Common myeloid progenitor, CD34-positive (primary cell): Measurements from ENCODE around the gene ATP6V1E1.

Experiments used
- CTCF ChIA-PET: fragments of 350-600 bp; sonication (Branson Sonifier 250); formaldehyde crosslinking; loops from one replicate; lab custom pipeline; 2021; ENCODE audit warnings: antibody characterized with exemption; lab: Charles Lee
- POLR2A ChIA-PET: fragments of 350-600 bp; sonication (Branson Sonifier 250); formaldehyde crosslinking; loops from one replicate; lab custom pipeline; 2021; ENCODE audit warnings: antibody characterized with exemption; lab: Charles Lee
- DNase-seq, 3 donors: peaks; one replicate each; pipeline versions ENCODE4 v3.0.0 to v3.0.0-alpha.2; 2013
- H3K27ac ChIP-seq, 2 experiments: 1 replicate in 1 of 2; 2 replicates in 1 of 2; pipeline ENCODE4 v1.7.0; 2013; ENCODE audit warnings: inconsistent platforms in 2 of 2, low read length in 2 of 2, mild to moderate bottlenecking in 2 of 2, low read depth in 1 of 2, moderate library complexity in 1 of 2; ENCODE audit not compliant: severe bottlenecking in 2 of 2, insufficient read depth in 1 of 2, poor library complexity in 1 of 2
- H3K27me3 ChIP-seq, 5 experiments: replicated peaks in 2 of 5; 1 replicate in 3 of 5; 2 replicates in 2 of 5; pipeline versions ENCODE4 v1.6.1 to v1.7.0; 2013; ENCODE audit warnings: low read length in 4 of 5, mild to moderate bottlenecking in 2 of 5, moderate library complexity in 2 of 5, inconsistent platforms in 1 of 5; ENCODE audit not compliant: insufficient read depth in 5 of 5, control insufficient read depth in 4 of 5
- H3K36me3 ChIP-seq, 4 experiments: 1 replicate in 2 of 4; 2 replicates in 2 of 4; pipeline versions ENCODE4 v1.6.1 to v1.7.0; 2013; ENCODE audit warnings: low read length in 3 of 4, control low read depth in 1 of 4, mild to moderate bottlenecking in 1 of 4; ENCODE audit not compliant: control insufficient read depth in 4 of 4, insufficient read depth in 4 of 4
- H3K4me1 ChIP-seq, 4 experiments: 1 replicate in 3 of 4; 2 replicates in 1 of 4; pipeline versions ENCODE4 v1.6.1 to v1.7.1; 2013; ENCODE audit warnings: low read length in 3 of 4, mild to moderate bottlenecking in 3 of 4, control low read depth in 1 of 4, inconsistent platforms in 1 of 4, moderate library complexity in 1 of 4; ENCODE audit not compliant: control insufficient read depth in 4 of 4, insufficient read depth in 4 of 4; ENCODE audit errors: control extremely low read depth in 1 of 4
- H3K4me3 ChIP-seq, 7 experiments: 1 replicate in 4 of 7; 2 replicates in 3 of 7; pipeline versions ENCODE4 v1.5.1 to v1.7.0; 2013; ENCODE audit warnings: mild to moderate bottlenecking in 7 of 7, low read length in 6 of 7, moderate library complexity in 6 of 7, inconsistent platforms in 2 of 7, low read depth in 2 of 7, control low read depth in 1 of 7; ENCODE audit not compliant: insufficient read depth in 4 of 7, control insufficient read depth in 1 of 7; ENCODE audit errors: extremely low read depth in 1 of 7
- H3K9me3 ChIP-seq, 5 experiments: 1 replicate in 4 of 5; 2 replicates in 1 of 5; pipeline versions ENCODE4 v1.6.1 to v1.7.1; 2013; ENCODE audit warnings: low read length in 4 of 5, mild to moderate bottlenecking in 2 of 5, inconsistent platforms in 1 of 5, low read depth in 1 of 5, moderate library complexity in 1 of 5; ENCODE audit not compliant: control insufficient read depth in 4 of 5, insufficient read depth in 2 of 5; ENCODE audit errors: control extremely low read depth in 1 of 5
- WGBS: methylation state at CpG from one replicate; pipeline ENCODE4 v1.1.5; 2013; ENCODE audit not compliant: insufficient coverage; 5-methylcytosine and 5-hydroxymethylcytosine counted together

ATP6V1E1 gene

DNA sequence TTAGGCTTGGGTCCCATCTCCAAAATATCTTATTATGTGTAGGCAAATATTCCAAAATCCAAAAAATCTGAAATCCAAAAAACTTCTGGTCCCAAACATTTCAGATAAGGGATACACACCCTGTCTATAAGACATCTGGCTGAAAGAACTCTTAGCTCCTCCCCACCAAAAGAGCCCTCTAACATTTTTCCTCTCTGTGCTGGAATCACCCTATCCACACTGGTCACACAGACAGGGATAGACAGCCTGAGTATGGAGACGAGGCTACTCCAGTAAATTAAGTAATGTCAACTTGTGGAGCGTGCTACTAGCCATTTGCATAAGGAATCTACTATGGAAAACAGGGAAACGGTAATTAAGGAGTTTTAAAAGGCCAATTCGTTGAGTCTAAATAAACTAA lies 24.9 kb downstream of the ATP6V1E1 start:
- DNase-seq: no peak
- 97% methylated on average over 4 of the region's 4 CpGs for WGBS
- H3K4me3 ChIP-seq: no peak overlapping the region
- no peaks in the 10 kb centered on the region for H3K27me3 ChIP-seq
- no peaks in the 10 kb centered on the region for H3K9me3 ChIP-seq
- H3K4me1 ChIP-seq: peaks cover 0 to 15% (median 0%) of the 10 kb centered on the region in 4 experiments
- ChIA-PET CTCF (interaction anchor here (1.4 kb wide), 1 partner anchor 128 kb away, joined by 3 read pairs; no protein-coding TSS in a partner anchor), POLR2A (no interaction called here)
- H3K36me3 ChIP-seq: peaks cover 18 to 61% (median 31%) of the 10 kb centered on the region in 4 experiments
- H3K27ac ChIP-seq: no peak overlapping the region

DNA sequence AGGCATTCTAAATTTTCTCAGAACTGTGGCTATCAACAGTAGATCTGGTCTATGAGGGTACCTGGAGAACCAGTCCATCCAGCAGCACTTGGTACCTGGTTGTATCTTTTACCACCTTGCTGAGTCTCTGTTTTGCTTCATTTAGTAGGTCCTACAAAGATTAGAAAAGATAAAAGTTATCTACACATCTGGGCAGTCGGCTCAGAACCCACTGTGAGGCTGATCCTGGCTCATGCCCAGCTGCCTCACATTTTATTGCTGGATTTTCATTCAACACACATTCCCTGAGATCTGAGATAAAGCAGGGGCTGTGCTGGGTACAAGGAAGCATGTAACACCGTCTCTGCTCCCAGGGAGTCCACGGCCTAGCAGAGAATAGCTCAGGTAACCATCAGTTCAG lies 27.5 kb downstream of the ATP6V1E1 start:
- Histone ChIP-seq H3K9me3 (peaks cover 0 to 5% (median 2%) of the 10 kb centered on the region in 5 experiments), H3K27me3 (no peaks in the 10 kb centered on the region), H3K4me1 (peaks cover 0 to 6% (median 0%) of the 10 kb centered on the region in 4 experiments), H3K27ac (no peak overlapping the region), H3K36me3 (peaks cover 28 to 61% (median 45%) of the 10 kb centered on the region in 4 experiments), H3K4me3 (no peak overlapping the region)
- 90% methylated on average over 2 of the region's 3 CpGs for WGBS
- ChIA-PET CTCF (interaction anchor here (1.0 kb wide), 1 partner anchor 8 kb away, joined by 3 read pairs; no protein-coding TSS in a partner anchor), POLR2A (no interaction called here)
- DNase-seq: no peak

DNA sequence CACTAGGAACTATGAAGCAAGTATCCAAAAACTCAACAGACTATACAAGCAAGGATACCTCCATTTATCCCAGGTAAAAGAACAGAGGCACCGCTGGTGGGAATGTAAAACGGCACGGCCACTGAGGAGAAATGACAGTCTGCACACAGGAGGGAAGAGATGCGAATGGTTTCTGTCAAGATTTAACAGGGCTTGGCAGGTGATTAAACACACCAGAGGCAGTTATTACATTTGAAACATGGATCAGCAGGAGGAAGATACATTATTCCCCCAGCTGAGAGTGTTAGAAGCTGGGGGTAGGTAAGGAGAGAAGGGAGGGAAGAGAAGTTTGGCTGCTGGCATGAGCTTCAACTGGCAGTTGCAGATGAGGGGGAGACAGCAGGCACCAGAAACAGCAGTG lies 30.2 kb downstream of the ATP6V1E1 start:
- Histone ChIP-seq H3K9me3 (peaks cover 0 to 5% (median 2%) of the 10 kb centered on the region in 5 experiments), H3K4me3 (no peak overlapping the region), H3K27me3 (no peaks in the 10 kb centered on the region), H3K36me3 (peaks cover 27 to 72% (median 58%) of the 10 kb centered on the region in 4 experiments), H3K27ac (no peak overlapping the region), H3K4me1 (no peaks in the 10 kb centered on the region)
- ChIA-PET POLR2A (no interaction called here), CTCF (interaction anchor here (1.1 kb wide), 1 partner anchor 10 kb away, joined by 3 read pairs; no protein-coding TSS in a partner anchor)
- no peak for DNase-seq
- WGBS: 98% methylated on average over 4 of the region's 4 CpGs

DNA sequence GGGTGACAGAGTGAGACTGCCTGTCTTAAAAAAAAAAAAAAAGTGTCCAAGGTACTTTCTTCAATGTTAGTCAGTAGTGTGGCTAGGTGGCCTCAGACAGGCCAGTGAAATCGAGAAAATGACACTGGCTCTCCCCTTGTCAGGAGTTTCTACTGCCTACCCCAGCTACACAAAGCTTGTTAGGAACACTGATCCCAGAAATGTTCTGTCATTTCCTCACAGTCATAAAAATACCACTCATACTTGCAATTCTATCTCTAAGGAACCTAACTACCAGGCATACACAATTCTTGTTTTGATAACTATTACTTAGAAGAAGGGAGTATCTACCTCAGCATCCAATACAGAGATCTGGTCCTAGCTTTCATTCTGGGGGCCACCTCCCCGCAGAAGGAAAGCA lies 31.3 kb downstream of the ATP6V1E1 start:
- ChIA-PET CTCF (interaction anchor here (1.1 kb wide), 1 partner anchor 9 kb away, joined by 3 read pairs; no protein-coding TSS in a partner anchor), POLR2A (no interaction called here)
- Histone ChIP-seq H3K27ac (no peak overlapping the region), H3K4me1 (no peaks in the 10 kb centered on the region), H3K36me3 (peaks cover 29 to 80% (median 66%) of the 10 kb centered on the region in 4 experiments), H3K27me3 (no peaks in the 10 kb centered on the region), H3K4me3 (no peak overlapping the region), H3K9me3 (peaks cover 0 to 5% (median 2%) of the 10 kb centered on the region in 5 experiments)
- DNase-seq: no peak
- WGBS: 93% methylated on average over 2 of the region's 2 CpGs

DNA sequence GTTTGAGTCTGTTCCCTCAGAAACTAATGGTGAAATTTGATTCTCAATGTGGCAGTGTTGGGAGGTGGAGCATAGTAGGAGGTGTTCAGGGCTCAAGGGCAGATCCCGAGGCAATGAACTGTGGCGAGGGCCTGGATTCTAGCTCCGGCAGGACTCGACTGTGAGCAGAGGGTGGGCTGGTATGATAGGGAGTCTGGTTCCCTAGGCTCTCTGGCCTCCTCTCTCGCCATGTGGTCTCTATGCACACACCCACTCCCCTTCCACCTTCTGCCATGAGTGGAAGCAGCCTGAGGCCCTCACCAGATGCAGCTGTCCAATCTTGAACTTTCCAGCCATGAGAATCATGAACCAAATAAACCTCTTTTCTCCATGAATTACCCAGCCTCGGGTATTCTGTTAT lies 32.3 kb downstream of the ATP6V1E1 start:
- Histone ChIP-seq H3K9me3 (peaks cover 0 to 5% (median 2%) of the 10 kb centered on the region in 5 experiments), H3K27ac (no peak overlapping the region), H3K27me3 (no peaks in the 10 kb centered on the region), H3K4me3 (no peak overlapping the region), H3K36me3 (peaks cover 28 to 85% (median 68%) of the 10 kb centered on the region in 4 experiments), H3K4me1 (no peaks in the 10 kb centered on the region)
- CTCF ChIA-PET: no interaction called here
- WGBS: 96% methylated on average over 3 of the region's 6 CpGs
- no peak for DNase-seq
- POLR2A ChIA-PET: no interaction called here

DNA sequence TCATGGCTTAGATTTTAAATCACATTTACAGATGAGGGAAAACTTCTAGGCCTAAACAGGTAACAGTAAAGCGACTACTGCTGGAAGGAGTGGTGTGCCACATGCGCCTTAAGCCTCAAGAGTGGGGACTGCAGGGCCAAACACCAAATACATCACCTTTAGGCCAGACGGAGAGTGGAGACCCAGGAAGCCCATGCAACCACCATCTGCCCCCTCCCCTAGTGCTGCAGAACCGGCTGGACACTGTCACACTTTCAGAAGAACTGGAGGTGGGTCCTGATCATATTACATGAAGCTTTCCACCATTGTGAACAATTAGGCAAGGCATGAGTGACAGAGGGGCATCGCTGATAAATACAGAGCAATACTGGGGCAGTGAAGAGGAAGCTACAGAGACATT lies 36.3 kb downstream of the ATP6V1E1 start:
- H3K36me3 ChIP-seq: peaks cover 11 to 63% (median 47%) of the 10 kb centered on the region in 4 experiments
- H3K4me3 ChIP-seq: no peak overlapping the region
- DNase-seq: no peak
- peaks cover 0 to 3% (median 2%) of the 10 kb centered on the region in 5 experiments for H3K9me3 ChIP-seq
- 94% methylated on average over 3 of the region's 5 CpGs for WGBS
- H3K27me3 ChIP-seq: no peaks in the 10 kb centered on the region
- ChIA-PET CTCF (no interaction called here), POLR2A (no interaction called here)
- H3K4me1 ChIP-seq: no peaks in the 10 kb centered on the region
- H3K27ac ChIP-seq: no peak overlapping the region

DNA sequence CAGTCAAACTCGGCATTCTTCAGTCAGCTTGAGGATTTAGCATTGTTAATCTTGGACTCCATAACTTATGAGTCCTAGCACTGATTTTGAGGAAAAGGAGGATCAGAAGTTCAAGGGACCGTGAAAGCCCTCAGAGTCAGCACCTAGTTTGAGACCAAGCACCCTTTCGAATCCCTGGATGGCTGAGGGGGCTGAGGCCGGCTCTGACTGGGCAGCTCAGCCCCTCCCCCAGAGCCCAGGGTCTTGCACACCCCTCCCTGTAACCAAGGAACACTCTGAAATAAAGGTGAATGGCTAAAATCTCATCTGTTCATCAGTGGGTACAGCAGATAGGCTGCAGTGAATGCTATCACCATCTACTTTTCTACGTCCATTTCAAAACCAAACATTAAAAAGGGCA lies 38.0 kb downstream of the ATP6V1E1 start:
- POLR2A ChIA-PET: no interaction called here
- no peak overlapping the region for H3K27ac ChIP-seq
- CTCF ChIA-PET: interaction anchor here (1.1 to 1.6 kb wide), 2 partner anchors 11 to 523 kb away, joined by 3 to 9 read pairs; no protein-coding TSS in a partner anchor
- WGBS: 94% methylated on average over 4 of the region's 5 CpGs
- no peak overlapping the region for H3K4me3 ChIP-seq
- H3K36me3 ChIP-seq: peaks cover 7 to 52% (median 35%) of the 10 kb centered on the region in 4 experiments
- H3K4me1 ChIP-seq: no peaks in the 10 kb centered on the region
- H3K27me3 ChIP-seq: no peaks in the 10 kb centered on the region
- no peak for DNase-seq
- no peaks in the 10 kb centered on the region for H3K9me3 ChIP-seq
